HepG2 (cell line): ENCODE results near the gene FRMD1. TPM values are rescaled to one million over a fixed set of nuclear protein-coding genes. Genes with fewer than 3 reads are reported as not detected.

Experiments used
- ATM ChIP-seq: fragments of 450-650 bp; IDR thresholded peaks from 2 replicates; pipeline ENCODE4 v1.7.1; 2017; ENCODE audit warnings: mild to moderate bottlenecking, borderline replicate concordance
- FOXA1 ChIP-seq, 2 experiments: fragments of 450-650 bp in 1 of 2; sonication (generic) in 1 of 2; formaldehyde crosslinking in 1 of 2; IDR thresholded peaks; 2 replicates each; pipeline versions ENCODE4 v1.4.0 to v1.6.1; 2016 to 2020; ENCODE audit warnings: missing genetic modification reagents in 1 of 2
- FOXJ3 ChIP-seq: sonication (generic); formaldehyde crosslinking; IDR thresholded peaks from 2 replicates; pipeline ENCODE4 v1.4.0; 2020; ENCODE audit warnings: missing genetic modification reagents, mild to moderate bottlenecking, borderline replicate concordance
- FOXM1 ChIP-seq: sonication (generic); formaldehyde crosslinking; IDR thresholded peaks from 2 replicates; pipeline ENCODE4 v1.5.0; 2020; ENCODE audit warnings: missing genetic modification reagents
- GMEB2 ChIP-seq: IDR thresholded peaks from 2 replicates; pipeline ENCODE4 v1.6.1; 2016; ENCODE audit warnings: missing biosample characterization, missing genetic modification reagents, low read depth
- HDAC6 ChIP-seq: fragments of 200-600 bp; sonication (generic); IDR thresholded peaks from 2 replicates; pipeline ENCODE4 v1.7.0; 2017; ENCODE audit warnings: mild to moderate bottlenecking, antibody characterized with exemption, low read length, low read depth
- MED8 ChIP-seq: sonication (generic); formaldehyde crosslinking; IDR thresholded peaks from 2 replicates; pipeline ENCODE4 v1.8.1; 2023; ENCODE audit warnings: mild to moderate bottlenecking, missing genetic modification reagents; ENCODE audit not compliant: insufficient replicate concordance
- NFIB ChIP-seq: sonication (generic); formaldehyde crosslinking; IDR thresholded peaks from 2 replicates; pipeline ENCODE4 v1.9.0; 2021; ENCODE audit warnings: missing genetic modification reagents, mild to moderate bottlenecking, borderline replicate concordance
- NRL ChIP-seq: sonication (generic); formaldehyde crosslinking; IDR thresholded peaks from 2 replicates; pipeline ENCODE4 v1.5.0; 2020; ENCODE audit warnings: missing genetic modification reagents, mild to moderate bottlenecking, moderate library complexity, borderline replicate concordance
- PCBP1 ChIP-seq: fragments of 200-400 bp; formaldehyde crosslinking; IDR thresholded peaks from 2 replicates; pipeline ENCODE4 v1.6.1; 2017; ENCODE audit warnings: mild to moderate bottlenecking, low read depth, low read length, borderline replicate concordance
- PITX1 ChIP-seq: sonication (generic); formaldehyde crosslinking; IDR thresholded peaks from 2 replicates; pipeline ENCODE4 v1.5.1; 2020; ENCODE audit warnings: mild to moderate bottlenecking, missing genetic modification reagents
- SALL1 ChIP-seq: sonication (generic); formaldehyde crosslinking; IDR thresholded peaks from 2 replicates; pipeline ENCODE4 v1.8.0; 2022; ENCODE audit warnings: mild to moderate bottlenecking, missing genetic modification reagents
- TEAD3 ChIP-seq: optimal IDR thresholded peaks from 2 replicates; pipeline ENCODE3; 2016; ENCODE audit warnings: borderline replicate concordance
- UBTF ChIP-seq: sonication (generic); formaldehyde crosslinking; IDR thresholded peaks from 2 replicates; pipeline ENCODE4 v1.4.0; 2020; ENCODE audit warnings: mild to moderate bottlenecking, missing genetic modification reagents
- ZKSCAN1 ChIP-seq: fragments of 150-350 bp; IDR thresholded peaks from 2 replicates; pipeline ENCODE4 v1.6.1; 2014; ENCODE audit warnings: low read length
- ZMYM3 ChIP-seq: sonication (generic); formaldehyde crosslinking; IDR thresholded peaks from 2 replicates; pipeline ENCODE4 v1.5.1; 2020; ENCODE audit warnings: mild to moderate bottlenecking, missing genetic modification reagents
- ZNF207 ChIP-seq: fragments of 450-650 bp; IDR thresholded peaks from 2 replicates; pipeline ENCODE4 v1.6.1; 2016; ENCODE audit warnings: antibody characterized with exemption, borderline replicate concordance
- ZNF276 ChIP-seq: sonication (generic); formaldehyde crosslinking; IDR thresholded peaks from 2 replicates; pipeline ENCODE4 v1.4.0; 2020; ENCODE audit warnings: mild to moderate bottlenecking, low read depth, missing genetic modification reagents
- ZNF484 ChIP-seq: sonication (generic); formaldehyde crosslinking; IDR thresholded peaks from 2 replicates; pipeline ENCODE4 v1.5.1; 2020; ENCODE audit warnings: mild to moderate bottlenecking, low read depth, missing genetic modification reagents, borderline replicate concordance
- ZNF576 ChIP-seq: sonication (generic); formaldehyde crosslinking; IDR thresholded peaks from 2 replicates; pipeline ENCODE4 v1.4.0; 2020; ENCODE audit warnings: mild to moderate bottlenecking, missing genetic modification reagents
- ZNF879 ChIP-seq: sonication (generic); formaldehyde crosslinking; IDR thresholded peaks from 2 replicates; pipeline ENCODE4 v1.8.1; 2023; ENCODE audit warnings: missing genetic modification reagents
- polyA plus RNA-seq, 8 experiments: library from polyadenylated mRNA; depleted of rRNA in 3 of 8; stranded (reverse) in 7 of 8; unstranded in 1 of 8; fragments of >200 nt; fragmentation: Illumina TruSeq in 4 of 8; extraction: Trizol in 4 of 8; gene quantifications; 2 replicates each; pipeline versions ENCODE4 v1.2.1 to v1.2.3, GENCODE V29; 2011 to 2016; ENCODE audit warnings: low read depth in 4 of 8, missing spikeins in 1 of 8, mixed read lengths in 1 of 8; ENCODE audit not compliant: insufficient read depth in 1 of 8
- total RNA-seq, 5 experiments: library from RNA; depleted of rRNA; stranded (reverse); fragments of >200 nt; fragmentation: Illumina TruSeq; extraction: Trizol; gene quantifications; 2 replicates each; pipeline ENCODE4 v1.2.3, GENCODE V29; 2016; ENCODE audit warnings: low read depth in 1 of 5
- TF ChIP-seq, protein P1 (sequence below): IDR thresholded peaks from 2 replicates; pipeline ENCODE4 v1.6.1; 2016
- TF ChIP-seq, protein P2 (sequence below): sonication (generic); formaldehyde crosslinking; IDR thresholded peaks from 2 replicates; pipeline ENCODE4 v1.5.1; 2020; ENCODE audit warnings: mild to moderate bottlenecking, moderate library complexity, missing genetic modification reagents

The FRMD1 gene
- total and polyA plus RNA-seq, 2 of the 13 experiments (the other 11 are each of a cell fraction or from before 2014, with no cell fraction given): 0.01 TPM; not detected in 1

DNA sequence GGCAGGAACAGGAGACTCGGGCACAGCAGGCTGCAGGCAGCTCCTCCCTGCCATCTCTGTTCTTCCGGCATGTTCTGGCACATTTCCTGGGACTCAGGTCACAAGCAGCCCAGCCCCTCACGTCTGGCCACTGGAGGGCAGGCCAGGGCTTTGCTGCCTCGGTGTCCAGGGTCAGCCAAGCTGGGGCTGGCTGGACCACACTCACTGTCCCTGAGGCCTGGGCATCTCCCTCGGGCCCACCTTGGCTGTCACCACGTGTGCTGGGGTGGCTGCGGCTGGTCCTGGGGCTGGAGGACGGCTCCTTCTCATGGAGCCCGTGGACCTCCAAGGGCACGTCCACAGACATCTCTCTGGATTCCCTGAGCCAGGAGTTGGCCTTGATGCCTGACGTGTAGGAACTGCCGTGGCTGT lies 18.5 kb downstream of the FRMD1 start (continued):
- TF ChIP-seq ZNF276 (no peak), FOXJ3 (CRISPR knock-in tag) (no peak), PITX1 (0 out of 2 replicates have a peak, but pooled peaks have one; percentile 15), ZNF484 (CRISPR knock-in tag) (no peak), ZNF207 (no peak), FOXM1 (no peak), ATM (no peak), MED8 (CRISPR knock-in tag) (no peak), ZMYM3 (CRISPR knock-in tag) (peak; percentile 37; the same call in 1 of the 2 replicates), NRL (CRISPR knock-in tag) (no peak), PCBP1 (no peak), ZKSCAN1 (no peak), HDAC6 (no peak), UBTF (no peak), NFIB (no peak), ZNF879 (no peak), SALL1 (peak; percentile 87), TEAD3 (CRISPR knock-in tag) (peak; percentile 70), FOXA1 (IDR thresholded peaks at IDR 0.05) (no peak), FOXA1 (CRISPR knock-in tag; IDR thresholded peaks at IDR 0.05) (no peak), ZNF576 (CRISPR knock-in tag) (no peak), GMEB2 (no peak)
- TF ChIP-seq, protein P1, sequence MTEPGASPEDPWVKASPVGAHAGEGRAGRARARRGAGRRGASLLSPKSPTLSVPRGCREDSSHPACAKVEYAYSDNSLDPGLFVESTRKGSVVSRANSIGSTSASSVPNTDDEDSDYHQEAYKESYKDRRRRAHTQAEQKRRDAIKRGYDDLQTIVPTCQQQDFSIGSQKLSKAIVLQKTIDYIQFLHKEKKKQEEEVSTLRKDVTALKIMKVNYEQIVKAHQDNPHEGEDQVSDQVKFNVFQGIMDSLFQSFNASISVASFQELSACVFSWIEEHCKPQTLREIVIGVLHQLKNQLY (CRISPR knock-in tag): no peak
- TF ChIP-seq, protein P2, sequence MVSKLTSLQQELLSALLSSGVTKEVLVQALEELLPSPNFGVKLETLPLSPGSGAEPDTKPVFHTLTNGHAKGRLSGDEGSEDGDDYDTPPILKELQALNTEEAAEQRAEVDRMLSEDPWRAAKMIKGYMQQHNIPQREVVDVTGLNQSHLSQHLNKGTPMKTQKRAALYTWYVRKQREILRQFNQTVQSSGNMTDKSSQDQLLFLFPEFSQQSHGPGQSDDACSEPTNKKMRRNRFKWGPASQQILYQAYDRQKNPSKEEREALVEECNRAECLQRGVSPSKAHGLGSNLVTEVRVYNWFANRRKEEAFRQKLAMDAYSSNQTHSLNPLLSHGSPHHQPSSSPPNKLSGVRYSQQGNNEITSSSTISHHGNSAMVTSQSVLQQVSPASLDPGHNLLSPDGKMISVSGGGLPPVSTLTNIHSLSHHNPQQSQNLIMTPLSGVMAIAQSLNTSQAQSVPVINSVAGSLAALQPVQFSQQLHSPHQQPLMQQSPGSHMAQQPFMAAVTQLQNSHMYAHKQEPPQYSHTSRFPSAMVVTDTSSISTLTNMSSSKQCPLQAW (CRISPR knock-in tag): peak; percentile 61; the same call in 1 of the 2 replicates
